ENCODE data around the gene CHCHD6.

DNA sequence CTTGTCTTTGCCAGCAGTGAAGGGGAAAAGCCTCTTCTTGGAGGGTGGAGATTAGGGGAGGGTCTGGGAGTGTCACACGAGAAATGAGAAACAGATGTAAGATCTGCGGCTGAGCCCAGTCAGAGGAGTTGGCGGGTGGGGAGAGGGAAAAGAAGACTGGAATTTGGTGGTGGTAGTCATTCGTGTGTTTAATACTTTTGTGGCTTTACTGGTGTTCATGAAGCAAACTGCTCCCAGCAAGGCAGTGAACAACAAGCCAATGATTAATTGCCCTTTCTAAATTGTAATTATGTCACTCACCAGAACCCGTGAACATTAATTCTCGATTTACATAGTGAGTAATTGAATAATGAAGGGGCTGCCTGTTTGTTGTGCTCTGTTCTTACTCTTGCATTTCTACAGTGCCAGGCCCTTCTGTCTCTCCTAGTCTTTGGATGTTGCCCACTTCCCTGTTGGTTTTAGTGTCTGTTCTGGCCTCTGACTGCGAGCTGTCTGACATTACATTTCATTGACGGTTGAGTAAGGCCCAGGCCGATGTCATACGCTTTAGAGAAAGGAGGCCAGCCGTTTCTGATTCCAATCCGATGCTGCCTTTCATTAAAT, 78.0 kb downstream of the CHCHD6 start:
- TF ChIP-seq EZH2phosphoT487 (IDR thresholded peaks at IDR 0.05; ENCODE audit: insufficient read depth, low read depth) (no peak), EZH2 (IDR thresholded peaks at IDR 0.05; ENCODE audit: insufficient read depth, poor library complexity, severe bottlenecking) (no peak)
